Measurements from ENCODE around the gene ALS2CL.

GRCh38 chr3:46705022-46705530 is 11.6 kb upstream of the ALS2CL start:
- peak; percentile 95 to 97 (median 96) for TF ChIP-seq CTCF (IDR thresholded peaks at IDR 0.05)
- no peak for TF ChIP-seq POLR2A (IDR thresholded peaks at IDR 0.05)
